Measurements from ENCODE around the gene NOL4L.

NOL4L gene

GRCh38 chr20:32462900-32463641 is 122.1 kb downstream of the NOL4L start:
- Histone ChIP-seq H3K9me3 (ENCODE audit: control insufficient read depth, insufficient read depth, low read length) (no peaks in the 10 kb centered on the region), H3K4me1 (ENCODE audit: insufficient read depth, low read length) (peaks cover 14% of the 10 kb centered on the region; the same call in 1 of the 2 replicates), H3K36me3 (ENCODE audit: insufficient read depth, low read length) (no peaks in the 10 kb centered on the region), H3K9ac (ENCODE audit: low read depth, low read length) (no peak overlapping the region)

GRCh38 chr20:32461836-32462600 is 123.1 kb downstream of the NOL4L start:
- Histone ChIP-seq H3K4me1 (ENCODE audit: insufficient read depth, low read length) (peaks cover 18% of the 10 kb centered on the region; the same call in 1 of the 2 replicates), H3K36me3 (ENCODE audit: insufficient read depth, low read length) (no peaks in the 10 kb centered on the region), H3K9ac (ENCODE audit: low read depth, low read length) (no peak overlapping the region), H3K9me3 (ENCODE audit: control insufficient read depth, insufficient read depth, low read length) (no peaks in the 10 kb centered on the region)

GRCh38 chr20:32460683-32461320 is 124.3 kb downstream of the NOL4L start:
- H3K9ac ChIP-seq (ENCODE audit: low read depth, low read length): no peak overlapping the region
- peaks cover 18% of the 10 kb centered on the region; the same call in 1 of the 2 replicates for H3K4me1 ChIP-seq (ENCODE audit: insufficient read depth, low read length)
- H3K36me3 ChIP-seq (ENCODE audit: insufficient read depth, low read length): no peaks in the 10 kb centered on the region
- no peaks in the 10 kb centered on the region for H3K9me3 ChIP-seq (ENCODE audit: control insufficient read depth, insufficient read depth, low read length)

- Histone ChIP-seq H3K9ac (ENCODE audit: low read depth, low read length) (no peak overlapping the region), H3K36me3 (ENCODE audit: insufficient read depth, low read length) (no peaks in the 10 kb centered on the region), H3K9me3 (ENCODE audit: control insufficient read depth, insufficient read depth, low read length) (no peaks in the 10 kb centered on the region), H3K4me1 (ENCODE audit: insufficient read depth, low read length) (peaks cover 18% of the 10 kb centered on the region; the same call in 1 of the 2 replicates)
Observed at GRCh38 chr20:32460231-32460630, 124.9 kb downstream of the NOL4L start.

- Histone ChIP-seq H3K4me1 (ENCODE audit: insufficient read depth, low read length) (peaks cover 13% of the 10 kb centered on the region; the same call in 1 of the 2 replicates), H3K36me3 (ENCODE audit: insufficient read depth, low read length) (peaks cover 7% of the 10 kb centered on the region; the same call in 1 of the 2 replicates), H3K9me3 (ENCODE audit: control insufficient read depth, insufficient read depth, low read length) (no peaks in the 10 kb centered on the region), H3K9ac (ENCODE audit: low read depth, low read length) (no peak overlapping the region)
Observed at GRCh38 chr20:32458837-32459220, 126.3 kb downstream of the NOL4L start.

GRCh38 chr20:32458061-32458836 is 126.9 kb downstream of the NOL4L start:
- Histone ChIP-seq H3K9ac (ENCODE audit: low read depth, low read length) (0 out of 2 replicates have a peak overlapping the region, but pooled peaks have one; percentile 62), H3K4me1 (ENCODE audit: insufficient read depth, low read length) (peaks cover 8% of the 10 kb centered on the region; the same call in 1 of the 2 replicates), H3K9me3 (ENCODE audit: control insufficient read depth, insufficient read depth, low read length) (no peaks in the 10 kb centered on the region), H3K36me3 (ENCODE audit: insufficient read depth, low read length) (peaks cover 7% of the 10 kb centered on the region; the same call in 1 of the 2 replicates)

- Histone ChIP-seq H3K4me1 (ENCODE audit: insufficient read depth, low read length) (peaks cover 8% of the 10 kb centered on the region; the same call in 1 of the 2 replicates), H3K9ac (ENCODE audit: low read depth, low read length) (peak overlapping the region; percentile 62; the same call in 1 of the 2 replicates), H3K36me3 (ENCODE audit: insufficient read depth, low read length) (peaks cover 7% of the 10 kb centered on the region; the same call in 1 of the 2 replicates), H3K9me3 (ENCODE audit: control insufficient read depth, insufficient read depth, low read length) (no peaks in the 10 kb centered on the region)
Observed at GRCh38 chr20:32457479-32457986, 127.6 kb downstream of the NOL4L start.

GRCh38 chr20:32456869-32457478 is 128.2 kb downstream of the NOL4L start:
- peaks cover 7% of the 10 kb centered on the region; the same call in 1 of the 2 replicates for H3K36me3 ChIP-seq (ENCODE audit: insufficient read depth, low read length)
- no peaks in the 10 kb centered on the region for H3K9me3 ChIP-seq (ENCODE audit: control insufficient read depth, insufficient read depth, low read length)
- peak overlapping the region; percentile 62; the same call in 1 of the 2 replicates for H3K9ac ChIP-seq (ENCODE audit: low read depth, low read length)
- peaks cover 8% of the 10 kb centered on the region; the same call in 1 of the 2 replicates for H3K4me1 ChIP-seq (ENCODE audit: insufficient read depth, low read length)

- Histone ChIP-seq H3K9ac (ENCODE audit: low read depth, low read length) (no peak overlapping the region), H3K9me3 (ENCODE audit: control insufficient read depth, insufficient read depth, low read length) (no peaks in the 10 kb centered on the region), H3K36me3 (ENCODE audit: insufficient read depth, low read length) (peaks cover 10% of the 10 kb centered on the region; the same call in 1 of the 2 replicates), H3K4me1 (ENCODE audit: insufficient read depth, low read length) (peaks cover 8% of the 10 kb centered on the region; the same call in 1 of the 2 replicates)
Observed at GRCh38 chr20:32455901-32456701, 129.0 kb downstream of the NOL4L start.

- Histone ChIP-seq H3K4me1 (ENCODE audit: insufficient read depth, low read length) (peaks cover 8% of the 10 kb centered on the region; the same call in 1 of the 2 replicates), H3K36me3 (ENCODE audit: insufficient read depth, low read length) (peaks cover 11% of the 10 kb centered on the region; the same call in 1 of the 2 replicates), H3K9ac (ENCODE audit: low read depth, low read length) (no peak overlapping the region)
Observed at GRCh38 chr20:32455171-32455900, 129.8 kb downstream of the NOL4L start.

GRCh38 chr20:32454164-32455145 is 130.7 kb downstream of the NOL4L start:
- Histone ChIP-seq H3K36me3 (ENCODE audit: insufficient read depth, low read length) (peaks cover 14% of the 10 kb centered on the region), H3K9me3 (ENCODE audit: control insufficient read depth, insufficient read depth, low read length) (no peaks in the 10 kb centered on the region), H3K4me1 (ENCODE audit: insufficient read depth, low read length) (peaks cover 8% of the 10 kb centered on the region; the same call in 1 of the 2 replicates), H3K9ac (ENCODE audit: low read depth, low read length) (no peak overlapping the region)

More at GRCh38 chr20:32455171-32455900, 129.8 kb downstream of the NOL4L start:
- no peaks in the 10 kb centered on the region for H3K9me3 ChIP-seq (ENCODE audit: control insufficient read depth, insufficient read depth, low read length)
